ENCODE measurements around the gene MAP3K12. TPM values are rescaled to one million over a fixed set of nuclear protein-coding genes. Genes with fewer than 3 reads are reported as not detected.
A peak's percentile ranks its signal among the peaks of the same experiment; 100 is the strongest.

The MAP3K12 gene
- total and polyA plus RNA-seq, 2 of the 8 experiments (the other 6 are each of a cell fraction or from before 2014, with no cell fraction given) = 23.4 to 42.7 TPM

GRCh38 chr12:53498235-53498630, 1.0 kb downstream of the MAP3K12 start:
- no peaks in the 10 kb centered on the region for H3K27me3 ChIP-seq (replicated peaks in 1 of 4; ENCODE audit: control insufficient read depth in 3 of 4, extremely low read depth in 1 of 4, insufficient read depth in 3 of 4, low read length in 3 of 4)
- H2BK120ac ChIP-seq (replicated peaks; ENCODE audit: low read depth, low read length) = peak overlapping the region; percentile 7
- no peaks in the 10 kb centered on the region for H3K9me3 ChIP-seq (ENCODE audit: insufficient read depth in 2 of 2, low read depth in 1 of 2, low read length in 1 of 2)
- H3K14ac ChIP-seq (ENCODE audit: insufficient read length) = no peak overlapping the region
- H4K5ac ChIP-seq (ENCODE audit: insufficient read length, low read depth, low read length) = no peak overlapping the region
- H4K91ac ChIP-seq (replicated peaks; ENCODE audit: insufficient read length, low read length) = peak overlapping the region; percentile 45
- CTCF ChIA-PET (ENCODE audit: partially characterized antibody) = interaction anchor here (0.6 to 5.5 kb wide), 11 partner anchors 10 to 250 kb away, joined by 3 to 41 read pairs (median 4); partner anchors contain the start of genes AAAS and SP7
- no peaks in the 10 kb centered on the region for H4K20me1 ChIP-seq (replicated peaks in 1 of 2; ENCODE audit: control insufficient read depth in 1 of 2, insufficient read depth in 2 of 2, low read length in 2 of 2)
- peak overlapping the region; percentile 55 to 77 (median 73); a peak in 5 of 8 replicates for H3K4me3 ChIP-seq (ENCODE audit: extremely low read depth in 1 of 4, insufficient read depth in 2 of 4, low read depth in 3 of 4, low read length in 4 of 4)
- peak overlapping the region; percentile 90 for H2BK15ac ChIP-seq (ENCODE audit: low read length)
- WGBS, 2 experiments (ENCODE audit: extremely low coverage in 1 of 2, insufficient coverage in 1 of 2, insufficient read length in 1 of 2, insufficient replicate concordance in 2 of 2, low coverage in 1 of 2, low lambda C conversion rate in 2 of 2, missing lambda C conversion rate in 1 of 2) = 66% methylated on average over 2 of the region's 2 CpGs; no CpG with 5 or more reads in 1 of the 2 experiments
- H3K23ac ChIP-seq (ENCODE audit: insufficient read length) = no peak overlapping the region
- H3K4me2 ChIP-seq (ENCODE audit: insufficient read depth in 1 of 2, low read depth in 2 of 2, low read length in 2 of 2) = peak overlapping the region; percentile 78 to 98
- H3K79me2 ChIP-seq (ENCODE audit: control insufficient read depth in 1 of 2, insufficient read depth in 2 of 2, low read length in 2 of 2) = peaks cover 0 to 30% of the 10 kb centered on the region in 2 experiments; a peak in 2 of 4 replicates
- H2BK12ac ChIP-seq (ENCODE audit: low read depth, low read length) = peak overlapping the region; percentile 93; the same call in 1 of the 2 replicates
- H2BK5ac ChIP-seq (ENCODE audit: low read depth, low read length) = peak overlapping the region; percentile 95; the same call in 1 of the 2 replicates
- TF ChIP-seq KDM4A (IDR thresholded peaks at IDR 0.05; ENCODE audit: low read depth, low read length, severe bottlenecking) (peak; percentile 16), JUN (IDR thresholded peaks at IDR 0.05; ENCODE audit: low read depth, low read length) (no peak)
- no peak overlapping the region for H2AFZ ChIP-seq (ENCODE audit: low read length)
- FAIRE-seq (no peak), DNase-seq (ENCODE audit: low read depth in 1 of 2, low spot score in 2 of 2) (no peak)
- H3K56ac ChIP-seq (replicated peaks; ENCODE audit: insufficient read length, low read depth, low read length) = no peak overlapping the region
- peak overlapping the region; percentile 8 for H3K4ac ChIP-seq (replicated peaks; ENCODE audit: insufficient read length, low read depth, low read length)
- H3K36me3 ChIP-seq (ENCODE audit: control insufficient read depth in 2 of 4, insufficient read depth in 4 of 4, low read length in 3 of 4) = peaks cover 0 to 3% (median 0%) of the 10 kb centered on the region in 4 experiments; a peak in 2 of 8 replicates
- peak overlapping the region in 1 of 4 experiments; percentile 34; a peak in 2 of 7 replicates for H3K9ac ChIP-seq (replicated peaks in 1 of 4; ENCODE audit: extremely low read depth in 1 of 4, low read depth in 3 of 4, low read length in 3 of 4)
- H3K79me1 ChIP-seq (ENCODE audit: low read depth, low read length) = peaks cover 16% of the 10 kb centered on the region
- peaks cover 25% of the 10 kb centered on the region for H3K23me2 ChIP-seq (ENCODE audit: low read depth, low read length)
- peak overlapping the region; percentile 75; the same call in 1 of the 2 replicates for H2AK5ac ChIP-seq (ENCODE audit: low read depth, low read length)
- H3K4me1 ChIP-seq (replicated peaks in 1 of 4; ENCODE audit: control insufficient read depth in 3 of 4, insufficient read depth in 4 of 4, low read length in 3 of 4) = peaks cover 15 to 54% (median 27%) of the 10 kb centered on the region in 4 experiments
- H3K18ac ChIP-seq (ENCODE audit: extremely low read depth, low read length) = peak overlapping the region; percentile 34; the same call in 1 of the 2 replicates
- H2BK20ac ChIP-seq (ENCODE audit: low read length) = peak overlapping the region; percentile 23; the same call in 1 of the 2 replicates
- POLR2A ChIA-PET (ENCODE audit: partially characterized antibody) = interaction anchor here (0.9 to 67.0 kb wide), 9 partner anchors 9 to 244 kb away, joined by 3 to 3397 read pairs (median 3); partner anchors contain the start of genes AAAS, NPFF, PCBP2 and PRR13
- H4K8ac ChIP-seq (ENCODE audit: extremely low read depth, insufficient read depth, low read length) = no peak overlapping the region
- peak overlapping the region; percentile 68 for H3K27ac ChIP-seq (ENCODE audit: low read depth, low read length)
